ENCODE data around the gene MAN2A2.

GRCh38 chr15:90950676-90951075 lies 47.6 kb downstream of the MAN2A2 start:
- no peak for TF ChIP-seq CTCF (IDR thresholded peaks at IDR 0.05 in 4 of 5, conservative IDR thresholded peaks at IDR 0.05 in 1 of 5)
- no peak for TF ChIP-seq POLR2A (IDR thresholded peaks at IDR 0.05)
